Pons (tissue), 1 donor: ENCODE data around the gene SLC6A7.
"Not testable (repeated sequence)": the region's sequence is repeated elsewhere in the genome, so short reads cannot be mapped to it uniquely, and the experiment has no call there.

Experiments used
- DNase-seq: peaks from one replicate; pipeline ENCODE4 v3.0.0-alpha.2; 2016; ENCODE audit warnings: low spot score

The SLC6A7 gene

GRCh38 chr5:150217873-150218692 lies 28.2 kb downstream of the SLC6A7 start:
- peak; percentile 83 for DNase-seq

GRCh38 chr5:150218693-150219035 lies 28.8 kb downstream of the SLC6A7 start:
- DNase-seq: no peak

DNA sequence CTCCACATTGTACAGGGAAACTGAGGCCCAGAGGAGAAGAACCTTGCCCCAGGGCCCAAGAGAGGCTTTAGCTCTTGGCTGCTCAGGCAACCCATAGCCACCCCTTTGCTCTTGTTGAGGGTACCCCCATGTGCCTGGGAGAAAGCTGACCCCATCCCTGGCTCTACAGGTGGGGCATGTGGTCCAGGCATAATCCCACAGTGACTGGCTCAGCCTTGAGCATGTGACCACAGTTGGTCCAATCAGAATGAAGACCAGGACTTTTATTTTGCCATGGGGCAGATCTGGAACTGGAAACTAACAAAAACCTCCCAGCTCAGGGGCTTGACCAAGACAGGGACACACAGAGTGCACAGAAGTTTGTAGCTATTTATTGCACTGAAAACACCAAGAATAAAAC lies 29.3 kb downstream of the SLC6A7 start:
- no peak for DNase-seq

DNA sequence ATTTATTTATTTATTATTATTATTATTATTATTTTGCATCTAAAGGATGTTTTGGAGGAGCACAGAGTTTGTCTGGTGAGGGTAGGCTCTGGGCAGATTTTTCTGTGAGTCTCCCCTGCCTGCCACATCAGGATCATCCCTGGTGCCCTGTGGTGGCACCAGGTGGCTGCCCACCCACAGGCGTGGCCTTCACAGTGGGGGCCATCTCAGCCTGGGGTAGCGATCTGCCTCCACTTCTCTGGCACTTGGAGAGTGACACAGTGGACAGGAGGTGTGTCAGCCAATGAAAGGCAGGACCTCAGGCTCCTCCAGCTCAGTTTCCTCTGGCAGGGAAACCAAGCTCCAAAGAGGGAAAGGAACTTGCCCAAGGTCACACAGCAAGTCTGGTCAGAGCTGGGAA lies 30.0 kb downstream of the SLC6A7 start:
- DNase-seq: no peak

GRCh38 chr5:150221471-150221870 lies 31.6 kb downstream of the SLC6A7 start:
- no peak for DNase-seq

DNA sequence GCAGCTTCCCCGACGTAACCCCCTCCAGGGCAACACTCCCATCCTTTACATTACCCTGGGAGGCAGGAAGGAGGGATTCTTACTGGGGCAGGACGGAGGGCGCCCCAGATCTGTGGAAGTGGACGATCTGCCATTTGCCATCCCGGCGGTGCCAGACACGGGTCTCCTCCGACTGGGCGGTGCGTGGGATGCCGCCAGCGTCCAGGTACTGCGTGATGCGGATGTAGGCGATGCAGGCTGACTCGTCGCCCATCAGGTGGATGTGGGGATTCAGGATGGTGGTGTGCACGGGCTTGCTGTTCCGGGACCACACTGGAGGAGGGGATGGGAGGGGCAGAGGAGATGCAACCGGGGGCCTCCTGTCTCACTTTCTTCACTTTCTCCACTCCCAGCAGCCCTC lies 33.0 kb downstream of the SLC6A7 start:
- no peak for DNase-seq

- no peak for DNase-seq
Measured at GRCh38 chr5:150223474-150223873, 33.6 kb downstream of the SLC6A7 start.

DNA sequence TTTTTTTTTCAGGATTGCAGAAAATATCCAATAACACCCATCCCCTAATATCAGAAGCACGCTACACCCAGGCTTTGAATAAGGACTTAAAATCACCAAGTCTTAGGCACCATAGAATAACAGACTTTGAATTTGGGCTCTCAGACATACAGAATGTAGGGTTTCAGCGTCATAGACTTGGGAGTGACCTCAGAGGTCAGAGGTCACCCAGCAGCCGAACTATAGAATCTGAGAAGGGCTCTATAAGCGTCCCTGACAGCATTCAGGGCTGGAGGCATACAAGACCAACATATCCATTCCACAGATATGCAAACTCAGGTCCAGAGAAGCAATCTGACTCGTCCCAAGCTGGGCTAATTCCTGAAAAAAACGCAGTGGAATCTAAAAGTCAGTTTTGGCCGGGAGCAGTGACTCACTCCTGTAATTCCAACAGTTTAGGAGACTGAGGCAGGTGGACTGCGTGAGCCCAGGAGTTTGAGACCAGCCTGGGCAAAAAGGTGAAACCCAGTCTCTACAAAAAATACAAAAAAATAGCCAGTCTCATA lies 34.7 kb downstream of the SLC6A7 start:
- no peak for DNase-seq

DNA sequence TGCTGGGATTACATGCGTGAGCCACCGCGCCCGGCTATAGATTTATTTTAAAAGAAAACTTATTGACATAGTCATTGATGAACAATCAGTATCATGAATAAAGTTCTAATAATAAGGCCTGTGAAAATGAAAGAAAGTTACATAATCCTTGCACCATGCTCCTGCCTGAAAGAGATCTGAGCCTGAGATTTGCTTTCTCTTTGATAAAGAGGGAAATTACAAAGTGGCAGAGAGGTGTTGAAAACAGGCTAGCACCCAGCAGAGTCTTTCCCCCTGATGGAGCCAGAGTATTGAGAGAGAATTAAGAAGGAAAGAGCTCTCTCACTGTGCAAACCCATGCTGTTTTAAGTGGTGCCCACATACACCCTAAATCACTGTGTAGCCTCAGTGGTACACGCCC lies 37.2 kb downstream of the SLC6A7 start:
- DNase-seq: no peak

DNA sequence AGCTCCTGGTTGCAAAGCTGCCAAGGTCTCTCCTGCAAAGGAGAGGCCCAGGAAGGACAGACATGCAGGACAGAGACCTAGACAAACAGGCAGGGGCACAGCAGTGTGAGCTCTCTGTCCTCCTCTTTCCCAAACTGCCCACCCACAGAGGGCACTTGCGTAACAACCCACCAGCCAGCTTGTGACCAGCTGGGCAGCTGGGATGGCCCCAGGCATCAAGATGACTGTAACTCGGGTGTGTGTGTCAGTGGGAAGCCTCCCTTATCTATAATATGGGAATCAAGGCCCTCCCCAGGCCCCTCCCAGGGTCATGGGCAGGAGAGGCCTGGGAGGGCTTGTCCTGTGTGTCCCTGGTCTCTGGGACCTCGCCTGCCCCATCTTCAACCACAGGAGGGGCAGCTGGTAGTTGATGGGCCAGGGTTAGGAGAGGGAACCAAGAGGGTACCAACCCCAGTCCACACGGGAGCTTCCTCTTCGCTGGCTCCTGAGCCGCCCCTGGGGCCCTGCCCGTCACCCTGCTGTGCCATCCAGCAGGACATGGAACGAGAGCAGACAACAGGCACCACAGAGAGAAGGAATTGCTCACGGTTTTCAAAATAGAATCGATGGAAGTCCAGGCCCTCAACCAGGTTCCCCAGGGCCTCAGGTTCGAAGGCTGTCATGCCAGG lies 37.9 kb downstream of the SLC6A7 start:
- DNase-seq: no peak

GRCh38 chr5:150229571-150229970 lies 39.7 kb downstream of the SLC6A7 start:
- no peak for DNase-seq

- no peak for DNase-seq
Measured at GRCh38 chr5:150230842-150231241, 41.0 kb downstream of the SLC6A7 start.

- DNase-seq: not testable (repeated sequence)
Measured at GRCh38 chr5:150233706-150234105, 43.8 kb downstream of the SLC6A7 start.

DNA sequence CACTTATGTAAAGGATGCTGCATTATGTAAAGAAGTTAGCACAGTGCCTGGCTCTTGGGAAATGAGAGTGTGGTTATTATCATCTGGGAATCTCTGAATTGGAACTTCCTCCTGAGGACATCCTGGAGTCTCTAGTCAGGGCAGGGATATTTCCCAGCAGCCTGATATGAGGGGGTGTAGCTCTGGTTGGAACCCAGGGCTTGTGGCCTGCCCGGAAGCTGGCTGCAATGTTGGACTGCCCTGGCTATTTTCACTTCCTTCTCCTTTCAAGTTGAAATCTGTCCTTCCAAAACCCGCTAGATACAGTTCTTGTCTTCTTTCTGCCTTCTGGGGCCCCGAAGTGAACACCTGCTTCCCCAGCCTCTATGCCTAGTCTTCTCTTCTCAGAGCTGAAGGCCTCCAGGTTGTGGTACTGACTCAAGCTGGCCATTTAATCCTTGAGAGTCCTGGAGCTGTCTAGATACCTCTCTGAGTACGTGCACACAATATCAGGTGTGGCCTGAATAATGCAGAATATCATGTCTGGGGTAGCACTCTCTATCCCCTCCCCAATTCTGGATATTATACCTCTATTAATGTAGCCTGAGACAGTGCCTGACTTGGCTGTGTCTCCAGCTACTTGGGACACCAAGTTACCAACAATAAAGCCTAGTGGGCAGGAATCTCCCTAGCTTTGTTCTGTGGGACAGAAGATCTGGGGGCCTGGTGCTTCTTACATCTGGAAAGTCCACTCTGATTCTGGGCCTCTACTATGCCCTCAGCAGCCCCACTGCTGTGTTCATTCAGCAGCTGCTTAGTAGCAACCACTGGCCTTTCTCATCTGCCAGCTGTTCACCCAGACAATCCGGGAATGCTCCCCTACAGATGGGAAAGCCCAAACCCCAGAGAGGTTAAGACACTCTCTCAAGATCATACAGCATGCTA lies 45.0 kb downstream of the SLC6A7 start:
- DNase-seq: peak; percentile 41

GRCh38 chr5:150235500-150235854 lies 45.6 kb downstream of the SLC6A7 start:
- no peak for DNase-seq

GRCh38 chr5:150236313-150236712 lies 46.5 kb downstream of the SLC6A7 start:
- no peak for DNase-seq

GRCh38 chr5:150236981-150237754 lies 47.3 kb downstream of the SLC6A7 start:
- no peak for DNase-seq

GRCh38 chr5:150238646-150239045 lies 48.8 kb downstream of the SLC6A7 start:
- no peak for DNase-seq

GRCh38 chr5:150239099-150239793 lies 49.4 kb downstream of the SLC6A7 start:
- no peak for DNase-seq

DNA sequence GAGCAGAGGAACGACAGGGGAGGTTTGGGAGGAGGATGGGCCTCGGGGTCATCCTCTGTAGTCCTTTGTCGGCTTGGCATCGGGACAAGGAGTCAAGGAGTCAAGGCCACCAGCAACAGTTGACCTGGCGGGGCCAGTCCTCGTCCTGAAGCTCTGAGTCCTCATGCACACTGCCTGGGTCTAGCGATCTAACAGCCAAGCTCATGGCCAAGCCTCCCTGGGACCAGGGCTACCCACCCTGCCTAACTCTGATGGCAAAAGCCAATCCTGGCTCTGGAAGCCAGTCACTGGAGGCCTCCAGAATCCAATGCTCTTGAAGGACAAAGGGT lies 49.9 kb downstream of the SLC6A7 start:
- DNase-seq: no peak
